ENCODE data around the gene LYL1. TPM values are rescaled to one million over a fixed set of nuclear protein-coding genes. Genes with fewer than 3 reads are reported as not detected.

Gene LYL1
- total and polyA plus RNA-seq, 2 of the 13 experiments (the other 11 are each of a cell fraction or from before 2014, with no cell fraction given): 0.75 to 0.92 TPM

DNA sequence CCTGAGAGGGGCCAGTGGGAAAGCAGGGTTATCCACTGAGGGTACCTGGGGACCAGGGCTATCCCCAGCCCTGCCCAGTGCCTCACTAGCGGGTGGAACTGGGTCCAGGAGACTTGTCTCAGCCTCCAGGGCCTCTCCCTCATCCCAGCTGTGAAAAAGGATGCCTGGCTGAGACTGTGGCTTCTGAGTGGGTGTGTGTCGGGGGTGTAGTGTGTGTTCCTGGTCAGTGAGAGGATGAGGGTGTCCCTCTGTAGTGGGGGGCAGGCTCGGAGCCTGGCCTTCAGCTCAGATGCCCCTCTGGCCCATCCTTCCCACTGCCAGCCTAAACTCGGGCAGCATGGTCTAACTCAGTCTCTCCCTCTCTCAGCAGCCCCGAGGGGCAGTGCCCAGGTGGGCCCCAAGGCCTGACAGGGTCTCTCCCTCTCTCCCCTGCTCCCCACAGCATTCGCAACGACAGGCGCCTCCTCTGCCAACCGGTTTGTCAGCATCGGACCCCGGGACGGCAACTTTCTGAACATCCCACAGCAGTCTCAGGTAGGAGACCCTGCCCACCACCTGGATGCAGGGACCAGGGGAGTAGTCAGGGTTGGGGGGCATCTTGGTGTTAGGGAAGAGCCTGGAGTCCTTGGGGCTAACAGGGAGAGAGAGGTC lies 12.7 kb downstream of the LYL1 start:
- intact Hi-C loops (cut with micrococcal nuclease; ENCODE audit: unreplicated experiment): no loop called here
- Histone ChIP-seq H3K4me3 (replicated peaks in 1 of 3; ENCODE audit: insufficient read depth in 1 of 3, low read depth in 2 of 3, low read length in 3 of 3) (no peak overlapping the region), H3K9me3 (ENCODE audit: low read length) (no peaks in the 10 kb centered on the region), H3K9ac (ENCODE audit: insufficient read depth, low read depth, low read length) (no peak overlapping the region), H2AFZ (ENCODE audit: low read length) (no peak overlapping the region), H3K79me2 (ENCODE audit: insufficient read depth, low read length) (no peaks in the 10 kb centered on the region), H3K27ac (ENCODE audit: extremely low read length, insufficient read depth, low read length) (no peak overlapping the region), H3K4me1 (ENCODE audit: insufficient read depth, low read length) (peaks cover 33% of the 10 kb centered on the region), H3K4me2 (ENCODE audit: low read depth, low read length) (no peak overlapping the region), H3K27me3 (ENCODE audit: control insufficient read depth in 1 of 2, insufficient read depth in 2 of 2, low read length in 2 of 2) (no peaks in the 10 kb centered on the region), H3K36me3 (replicated peaks in 1 of 2; ENCODE audit: control insufficient read depth in 1 of 2, insufficient read depth in 2 of 2, low read length in 2 of 2) (peaks cover 5 to 18% of the 10 kb centered on the region in 2 experiments; a peak in 3 of 5 replicates), H4K20me1 (ENCODE audit: insufficient read depth, low read length) (no peaks in the 10 kb centered on the region; the same call in 1 of the 2 replicates)
- FAIRE-seq (no peak), DNase-seq (ENCODE audit: low spot score) (no peak), ATAC-seq (no peak)
- POLR2A ChIA-PET: no interaction called here
- CTCF ChIA-PET (ENCODE audit: low intra/inter-chr PET ratio, low total read pairs): no interaction called here
- BruUV-seq (replicated peaks): no TSS peak
- WGBS (ENCODE audit: low lambda C conversion rate): 100% methylated on average over 9 of the region's 12 CpGs
- in situ Hi-C loops (cut with HindIII; ENCODE audit: extremely low pct_ligation_motif_present, low pct_unique_long_range_greater_than_20kb): loop anchor here (5.0 kb wide), 2 partner anchors 58 to 113 kb away; no protein-coding TSS in a partner anchor
- TF ChIP-seq ZNF335 (CRISPR knock-in tag; IDR thresholded peaks at IDR 0.05) (no peak), ZSCAN12 (CRISPR knock-in tag; IDR thresholded peaks at IDR 0.05) (no peak)

DNA sequence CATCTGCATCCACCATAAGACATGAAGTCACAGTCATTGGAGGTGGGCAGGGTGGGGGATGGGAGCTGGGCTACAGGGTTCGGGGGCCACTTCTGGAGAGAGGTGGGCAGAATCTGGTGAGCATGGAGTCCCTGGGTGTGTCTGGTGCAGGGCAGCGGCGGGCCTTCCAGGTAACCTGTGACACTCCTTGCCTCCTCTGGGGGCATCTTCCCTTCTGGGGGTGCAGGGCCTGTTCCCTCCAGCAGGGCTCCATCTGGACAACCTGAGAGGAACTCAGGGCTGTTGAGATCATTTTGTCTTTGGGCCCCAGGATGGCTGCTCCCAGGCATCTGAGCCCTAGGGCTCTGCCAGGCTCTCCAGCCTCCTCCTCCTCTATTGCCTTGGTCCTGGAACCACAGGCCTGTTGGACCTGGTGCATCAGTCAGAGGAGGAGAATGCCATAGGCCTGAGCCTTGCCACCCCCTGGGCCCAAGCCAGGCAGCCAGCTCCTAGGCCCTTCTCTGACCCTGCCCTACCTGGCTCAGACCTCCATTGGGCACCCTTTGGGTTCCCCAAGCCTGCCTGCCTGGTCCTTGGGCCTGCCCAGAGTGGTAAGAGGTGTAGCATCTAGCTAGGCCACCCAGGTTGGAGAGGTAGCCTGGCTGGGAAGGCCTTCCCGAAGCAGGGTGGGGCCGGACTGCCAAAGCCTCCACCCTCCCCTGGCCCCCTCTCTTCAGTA lies 13.4 kb downstream of the LYL1 start:
- no peak overlapping the region for H3K4me2 ChIP-seq (ENCODE audit: low read depth, low read length)
- no peak overlapping the region for H3K27ac ChIP-seq (ENCODE audit: extremely low read length, insufficient read depth, low read length)
- no peak overlapping the region for H3K9ac ChIP-seq (ENCODE audit: insufficient read depth, low read depth, low read length)
- H2AFZ ChIP-seq (ENCODE audit: low read length): no peak overlapping the region
- ChIA-PET POLR2A (no interaction called here), CTCF (ENCODE audit: low intra/inter-chr PET ratio, low total read pairs) (interaction anchor here (1.2 kb wide), 1 partner anchor 104 kb away, joined by 3 read pairs; no protein-coding TSS in a partner anchor)
- peak; percentile 55; the same call in 2 of the 3 replicates for ATAC-seq
- no peaks in the 10 kb centered on the region; the same call in 1 of the 2 replicates for H4K20me1 ChIP-seq (ENCODE audit: insufficient read depth, low read length)
- H3K79me2 ChIP-seq (ENCODE audit: insufficient read depth, low read length): no peaks in the 10 kb centered on the region
- no peak for FAIRE-seq
- peaks cover 32% of the 10 kb centered on the region for H3K4me1 ChIP-seq (ENCODE audit: insufficient read depth, low read length)
- BruUV-seq (replicated peaks): no TSS peak
- DNase-seq (ENCODE audit: low spot score): peak; percentile 30
- intact Hi-C loops (cut with micrococcal nuclease; ENCODE audit: unreplicated experiment): no loop called here
- peaks cover 5 to 18% of the 10 kb centered on the region in 2 experiments; a peak in 3 of 5 replicates for H3K36me3 ChIP-seq (replicated peaks in 1 of 2; ENCODE audit: control insufficient read depth in 1 of 2, insufficient read depth in 2 of 2, low read length in 2 of 2)
- WGBS (ENCODE audit: low lambda C conversion rate): 79% methylated on average over 3 of the region's 5 CpGs
- no peaks in the 10 kb centered on the region for H3K27me3 ChIP-seq (ENCODE audit: control insufficient read depth in 1 of 2, insufficient read depth in 2 of 2, low read length in 2 of 2)
- in situ Hi-C loops (cut with HindIII; ENCODE audit: extremely low pct_ligation_motif_present, low pct_unique_long_range_greater_than_20kb): no loop called here
- H3K4me3 ChIP-seq (replicated peaks in 1 of 3; ENCODE audit: insufficient read depth in 1 of 3, low read depth in 2 of 3, low read length in 3 of 3): no peak overlapping the region
- no peaks in the 10 kb centered on the region for H3K9me3 ChIP-seq (ENCODE audit: low read length)
- TF ChIP-seq EEA1 (CRISPR knock-in tag; IDR thresholded peaks at IDR 0.05; ENCODE audit: borderline replicate concordance): no peak
- TF ChIP-seq, protein P1, sequence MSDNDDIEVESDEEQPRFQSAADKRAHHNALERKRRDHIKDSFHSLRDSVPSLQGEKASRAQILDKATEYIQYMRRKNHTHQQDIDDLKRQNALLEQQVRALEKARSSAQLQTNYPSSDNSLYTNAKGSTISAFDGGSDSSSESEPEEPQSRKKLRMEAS (IDR thresholded peaks at IDR 0.05): no peak
- TF ChIP-seq, protein P2, sequence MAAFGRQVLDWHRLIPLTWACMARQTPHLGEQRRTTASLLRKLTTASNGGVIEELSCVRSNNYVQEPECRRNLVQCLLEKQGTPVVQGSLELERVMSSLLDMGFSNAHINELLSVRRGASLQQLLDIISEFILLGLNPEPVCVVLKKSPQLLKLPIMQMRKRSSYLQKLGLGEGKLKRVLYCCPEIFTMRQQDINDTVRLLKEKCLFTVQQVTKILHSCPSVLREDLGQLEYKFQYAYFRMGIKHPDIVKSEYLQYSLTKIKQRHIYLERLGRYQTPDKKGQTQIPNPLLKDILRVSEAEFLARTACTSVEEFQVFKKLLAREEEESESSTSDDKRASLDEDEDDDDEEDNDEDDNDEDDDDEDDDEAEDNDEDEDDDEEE (CRISPR knock-in tag; IDR thresholded peaks at IDR 0.05): no peak
- no peak for TF ChIP-seq LCORL (IDR thresholded peaks at IDR 0.05)
- no peak for TF ChIP-seq LCORL (CRISPR knock-in tag; IDR thresholded peaks at IDR 0.05)
- TF ChIP-seq, protein P3, sequence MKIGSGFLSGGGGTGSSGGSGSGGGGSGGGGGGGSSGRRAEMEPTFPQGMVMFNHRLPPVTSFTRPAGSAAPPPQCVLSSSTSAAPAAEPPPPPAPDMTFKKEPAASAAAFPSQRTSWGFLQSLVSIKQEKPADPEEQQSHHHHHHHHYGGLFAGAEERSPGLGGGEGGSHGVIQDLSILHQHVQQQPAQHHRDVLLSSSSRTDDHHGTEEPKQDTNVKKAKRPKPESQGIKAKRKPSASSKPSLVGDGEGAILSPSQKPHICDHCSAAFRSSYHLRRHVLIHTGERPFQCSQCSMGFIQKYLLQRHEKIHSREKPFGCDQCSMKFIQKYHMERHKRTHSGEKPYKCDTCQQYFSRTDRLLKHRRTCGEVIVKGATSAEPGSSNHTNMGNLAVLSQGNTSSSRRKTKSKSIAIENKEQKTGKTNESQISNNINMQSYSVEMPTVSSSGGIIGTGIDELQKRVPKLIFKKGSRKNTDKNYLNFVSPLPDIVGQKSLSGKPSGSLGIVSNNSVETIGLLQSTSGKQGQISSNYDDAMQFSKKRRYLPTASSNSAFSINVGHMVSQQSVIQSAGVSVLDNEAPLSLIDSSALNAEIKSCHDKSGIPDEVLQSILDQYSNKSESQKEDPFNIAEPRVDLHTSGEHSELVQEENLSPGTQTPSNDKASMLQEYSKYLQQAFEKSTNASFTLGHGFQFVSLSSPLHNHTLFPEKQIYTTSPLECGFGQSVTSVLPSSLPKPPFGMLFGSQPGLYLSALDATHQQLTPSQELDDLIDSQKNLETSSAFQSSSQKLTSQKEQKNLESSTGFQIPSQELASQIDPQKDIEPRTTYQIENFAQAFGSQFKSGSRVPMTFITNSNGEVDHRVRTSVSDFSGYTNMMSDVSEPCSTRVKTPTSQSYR (CRISPR knock-in tag; IDR thresholded peaks at IDR 0.05; ENCODE audit: borderline replicate concordance): no peak
- TF ChIP-seq ZNF883 (CRISPR knock-in tag; IDR thresholded peaks at IDR 0.05; ENCODE audit: not compliant biosample characterization): no peak
- no peak for TF ChIP-seq PHF8 (CRISPR knock-in tag; IDR thresholded peaks at IDR 0.05)
- TF ChIP-seq ZNF891 (CRISPR knock-in tag; IDR thresholded peaks at IDR 0.05): no peak
- no peak for TF ChIP-seq ZNF546 (CRISPR knock-in tag; conservative IDR thresholded peaks at IDR 0.05)
- TF ChIP-seq ZNF749 (CRISPR knock-in tag; IDR thresholded peaks at IDR 0.05; ENCODE audit: borderline replicate concordance): no peak
- TF ChIP-seq ZNF790 (CRISPR knock-in tag; IDR thresholded peaks at IDR 0.05; ENCODE audit: borderline replicate concordance): no peak
